HepG2 (cell line): ENCODE measurements around the gene GADL1. TPM values are rescaled to one million over a fixed set of nuclear protein-coding genes. Genes with fewer than 3 reads are reported as not detected.

Source experiments
- ATAC-seq: fragments of 200-7000 bp; cut with Tn5 transposase; 3 replicates; pipeline ENCODE4 v1.9.1; 2020; ENCODE audit warnings: mild to moderate bottlenecking, moderate library complexity
- BruUV-seq: library from RNA; stranded (reverse); fragments of 400-500 nt; replicated peaks from 2 replicates; lab custom pipeline; 2021; lab: Mats Ljungman, UMichigan
- CTCF ChIA-PET: fragments of 300-600 bp; formaldehyde crosslinking; extraction: SDS; loops from one replicate; lab custom pipeline; 2021; ENCODE audit warnings: low total read pairs, inconsistent platforms, low intra/inter-chr PET ratio; lab: Yijun Ruan, JAX
- POLR2A ChIA-PET: fragments of 350-600 bp; sonication (Branson Sonifier 250); formaldehyde crosslinking; loops from one replicate; lab custom pipeline; 2020; ENCODE audit warnings: antibody characterized with exemption, inconsistent platforms; lab: Yijun Ruan, JAX
- DNase-seq: peaks from one replicate; pipeline ENCODE4 v3.0.0-alpha.2; 2015; ENCODE audit warnings: low spot score
- FAIRE-seq: peaks from 3 replicates; lab custom pipeline; 2011; peaks lifted over from hg19 to GRCh38; lab: Jason Lieb, UNC
- H2AFZ ChIP-seq: one replicate; pipeline ENCODE4 v1.6.1; 2011; ENCODE audit warnings: low read length, inconsistent platforms
- H3K27ac ChIP-seq: fragments of 300-600 bp; 3 replicates; pipeline ENCODE4 v1.8.0; 2011; ENCODE audit warnings: mixed run types, mild to moderate bottlenecking, mixed read lengths, low read length, inconsistent platforms; ENCODE audit not compliant: insufficient read depth; ENCODE audit errors: extremely low read length
- H3K27me3 ChIP-seq, 2 experiments: fragments of 200-600 bp in 1 of 2; 2 replicates in 1 of 2; 3 replicates in 1 of 2; pipeline versions ENCODE4 v1.6.0 to v1.8.0; 2011; ENCODE audit warnings: low read length in 2 of 2, mild to moderate bottlenecking in 2 of 2, moderate library complexity in 2 of 2, inconsistent platforms in 1 of 2; ENCODE audit not compliant: insufficient read depth in 2 of 2, control insufficient read depth in 1 of 2
- H3K36me3 ChIP-seq, 2 experiments: fragments of 200-600 bp in 1 of 2; replicated peaks in 1 of 2; 2 replicates in 1 of 2; 3 replicates in 1 of 2; pipeline versions ENCODE4 v1.5.1 to v1.8.0; 2011; ENCODE audit warnings: low read length in 2 of 2, inconsistent platforms in 1 of 2; ENCODE audit not compliant: insufficient read depth in 2 of 2, control insufficient read depth in 1 of 2
- H3K4me1 ChIP-seq: 2 replicates; pipeline ENCODE4 v1.5.1; 2012; ENCODE audit warnings: low read length, inconsistent platforms; ENCODE audit not compliant: insufficient read depth
- H3K4me2 ChIP-seq: 2 replicates; pipeline ENCODE4 v1.6.0; 2011; ENCODE audit warnings: low read depth, low read length, inconsistent platforms
- H3K4me3 ChIP-seq, 3 experiments: fragments of 200-600 bp in 1 of 3; sonication (generic), shearing (Covaris generic) in 1 of 3; replicated peaks in 1 of 3; 2 replicates each; pipeline ENCODE4 v1.5.1; 2011 to 2016; ENCODE audit warnings: low read length in 3 of 3, inconsistent platforms in 2 of 3, low read depth in 2 of 3, mild to moderate bottlenecking in 2 of 3, control low read depth in 1 of 3, mixed read lengths in 1 of 3; ENCODE audit not compliant: insufficient read depth in 1 of 3
- H3K79me2 ChIP-seq: one replicate; pipeline ENCODE4 v1.6.1; 2011; ENCODE audit warnings: low read length, inconsistent platforms; ENCODE audit not compliant: insufficient read depth
- H3K9ac ChIP-seq: 2 replicates; pipeline ENCODE4 v1.6.0; 2011; ENCODE audit warnings: mild to moderate bottlenecking, low read depth, low read length, inconsistent platforms; ENCODE audit not compliant: insufficient read depth
- H3K9me3 ChIP-seq: 2 replicates; pipeline ENCODE4 v1.5.1; 2012; ENCODE audit warnings: mild to moderate bottlenecking, low read length
- H4K20me1 ChIP-seq: 2 replicates; pipeline ENCODE4 v1.6.0; 2011; ENCODE audit warnings: inconsistent platforms, mild to moderate bottlenecking, low read length, moderate library complexity; ENCODE audit not compliant: insufficient read depth
- DMAP1 ChIP-seq: IDR thresholded peaks from 2 replicates; pipeline ENCODE4 v1.6.1; 2016
- FUBP1 ChIP-seq: sonication (generic); formaldehyde crosslinking; IDR thresholded peaks from 2 replicates; pipeline ENCODE4 v1.5.1; 2020; ENCODE audit warnings: missing genetic modification reagents, mild to moderate bottlenecking, borderline replicate concordance
- NKX3-1 ChIP-seq: sonication (generic); formaldehyde crosslinking; IDR thresholded peaks from 2 replicates; pipeline ENCODE4 v1.5.0; 2020; ENCODE audit warnings: missing genetic modification reagents
- RAD51 ChIP-seq: fragments of 450-650 bp; IDR thresholded peaks from 2 replicates; pipeline ENCODE4 v1.6.1; 2016; ENCODE audit warnings: borderline replicate concordance
- RARA ChIP-seq: IDR thresholded peaks from 2 replicates; pipeline ENCODE4 v1.6.1; 2016; ENCODE audit warnings: missing genetic modification reagents, missing compliant biosample characterization
- RBAK ChIP-seq: sonication (generic); formaldehyde crosslinking; IDR thresholded peaks from 2 replicates; pipeline ENCODE4 v1.5.1; 2020; ENCODE audit warnings: mild to moderate bottlenecking, missing genetic modification reagents
- SMAD1 ChIP-seq: sonication (generic); formaldehyde crosslinking; IDR thresholded peaks from 2 replicates; pipeline ENCODE4 v1.4.0; 2020; ENCODE audit warnings: missing genetic modification reagents, low read depth, mild to moderate bottlenecking, borderline replicate concordance
- USF2 ChIP-seq, 2 experiments: sonication (generic) in 1 of 2; formaldehyde crosslinking in 1 of 2; IDR thresholded peaks; 2 replicates each; pipeline versions ENCODE4 v1.5.1 to v1.6.1; 2011 to 2020; ENCODE audit warnings: borderline replicate concordance in 1 of 2, low read depth in 1 of 2, low read length in 1 of 2, mild to moderate bottlenecking in 1 of 2, missing genetic modification reagents in 1 of 2, moderate library complexity in 1 of 2
- ZBTB34 ChIP-seq: sonication (generic); formaldehyde crosslinking; IDR thresholded peaks from 2 replicates; pipeline ENCODE4 v1.8.0; 2022; ENCODE audit warnings: mild to moderate bottlenecking, missing genetic modification reagents
- ZNF224 ChIP-seq: sonication (generic); formaldehyde crosslinking; IDR thresholded peaks from 2 replicates; pipeline ENCODE4 v1.5.0; 2020; ENCODE audit warnings: mild to moderate bottlenecking, missing genetic modification reagents
- ZNF235 ChIP-seq: sonication (generic); formaldehyde crosslinking; IDR thresholded peaks from 2 replicates; pipeline ENCODE4 v1.8.1; 2023; ENCODE audit warnings: mild to moderate bottlenecking, missing genetic modification reagents, borderline replicate concordance
- WGBS: methylation state at CpG from one replicate; pipeline ENCODE4 v1.1.6; 2017; ENCODE audit warnings: low lambda C conversion rate; 5-methylcytosine and 5-hydroxymethylcytosine counted together
- in situ Hi-C: cut with HindIII; loops from 2 replicates; pipeline ENCODE4 v1.10.0; 2017; ENCODE audit warnings: low pct_unique_long_range_greater_than_20kb; ENCODE audit not compliant: extremely low pct_ligation_motif_present
- intact Hi-C: fragments of 100-400 bp; cut with micrococcal nuclease; formaldehyde crosslinking; loops from one replicate; pipeline ENCODE4 v1.10.0; 2022; ENCODE audit not compliant: unreplicated experiment
- polyA plus RNA-seq, 8 experiments: library from polyadenylated mRNA; depleted of rRNA in 3 of 8; stranded (reverse) in 7 of 8; unstranded in 1 of 8; fragments of >200 nt; fragmentation: Illumina TruSeq in 4 of 8; extraction: Trizol in 4 of 8; gene quantifications; 2 replicates each; pipeline versions ENCODE4 v1.2.1 to v1.2.3, GENCODE V29; 2011 to 2016; ENCODE audit warnings: low read depth in 4 of 8, missing spikeins in 1 of 8, mixed read lengths in 1 of 8; ENCODE audit not compliant: insufficient read depth in 1 of 8
- total RNA-seq, 5 experiments: library from RNA; depleted of rRNA; stranded (reverse); fragments of >200 nt; fragmentation: Illumina TruSeq; extraction: Trizol; gene quantifications; 2 replicates each; pipeline ENCODE4 v1.2.3, GENCODE V29; 2016; ENCODE audit warnings: low read depth in 1 of 5

The GADL1 gene
- total and polyA plus RNA-seq, 2 of the 13 experiments (the other 11 are each of a cell fraction or from before 2014, with no cell fraction given), result not detected

- CTCF ChIA-PET, result no interaction called here
These were observed 88.8 kb downstream of the GADL1 start for GRCh38 chr3:30805695-30806094.

More at GRCh38 chr3:30805695-30806094, 88.8 kb downstream of the GADL1 start:
- Histone ChIP-seq H3K36me3 (no peaks in the 10 kb centered on the region), H3K9ac (no peak overlapping the region), H3K27me3 (no peaks in the 10 kb centered on the region; a peak in 2 of 5 replicates), H3K27ac (no peak overlapping the region), H3K79me2 (no peaks in the 10 kb centered on the region), H2AFZ (no peak overlapping the region), H3K9me3 (no peaks in the 10 kb centered on the region), H4K20me1 (no peaks in the 10 kb centered on the region), H3K4me1 (no peaks in the 10 kb centered on the region), H3K4me3 (no peak overlapping the region), H3K4me2 (no peak overlapping the region)
- ATAC-seq, result no peak
- POLR2A ChIA-PET, result no interaction called here
- no TSS peak for BruUV-seq
- 55% methylated on average over 6 of the region's 6 CpGs for WGBS
- TF ChIP-seq RAD51, result peak; percentile 64
- TF ChIP-seq RARA (CRISPR knock-in tag), result no peak
- TF ChIP-seq DMAP1, result no peak
- no peak for TF ChIP-seq ZBTB34 (CRISPR knock-in tag)
- no peak for TF ChIP-seq SMAD1
- no peak for TF ChIP-seq NKX3-1
- no peak for TF ChIP-seq ZNF224 (CRISPR knock-in tag)
- TF ChIP-seq USF2 (IDR thresholded peaks at IDR 0.05; ENCODE audit: low read depth, low read length), result 0 out of 2 replicates have a peak, but pooled peaks have one; percentile 45
- TF ChIP-seq USF2 (CRISPR knock-in tag; IDR thresholded peaks at IDR 0.05; ENCODE audit: borderline replicate concordance), result no peak
- TF ChIP-seq ZNF235 (CRISPR knock-in tag), result no peak
- no peak for TF ChIP-seq FUBP1
- no peak for TF ChIP-seq RBAK (CRISPR knock-in tag)
- in situ Hi-C loops, result no loop called here
- intact Hi-C loops, result no loop called here
- DNase-seq, result no peak
- FAIRE-seq, result no peak
